Neural progenitor cell (in vitro differentiated cells): Measurements from ENCODE around the gene HOXA10. TPM values are rescaled to one million over a fixed set of nuclear protein-coding genes. Genes with fewer than 3 reads are reported as not detected.

ENCODE experiments used
- DNase-seq: peaks from one replicate; pipeline ENCODE4 v3.0.0-alpha.2; 2016; ENCODE audit warnings: low spot score
- H2AFZ ChIP-seq: fragments of 200-600 bp; sonication (generic); replicated peaks from 2 replicates; pipeline ENCODE4 v1.6.1; 2016; ENCODE audit warnings: antibody characterized with exemption
- H3F3A ChIP-seq: fragments of 200-600 bp; sonication (generic); 2 replicates; pipeline ENCODE4 v1.6.1; 2016; ENCODE audit warnings: antibody characterized with exemption, low read depth
- H3K27ac ChIP-seq: fragments of 200-600 bp; sonication (generic); 2 replicates; pipeline ENCODE4 v1.5.1; 2016; ENCODE audit warnings: mild to moderate bottlenecking
- H3K27me3 ChIP-seq: fragments of 200-600 bp; sonication (generic); 2 replicates; pipeline ENCODE4 v1.6.1; 2016; ENCODE audit warnings: mild to moderate bottlenecking, moderate library complexity
- H3K36me3 ChIP-seq: fragments of 200-600 bp; sonication (generic); 2 replicates; pipeline ENCODE4 v1.5.1; 2016
- H3K4me1 ChIP-seq: fragments of 200-600 bp; sonication (generic); 2 replicates; pipeline ENCODE4 v1.6.1; 2016; ENCODE audit warnings: mixed run types
- H3K4me2 ChIP-seq: fragments of 200-600 bp; sonication (generic); 2 replicates; pipeline ENCODE4 v1.6.1; 2016
- H3K4me3 ChIP-seq: fragments of 200-600 bp; sonication (generic); 2 replicates; pipeline ENCODE4 v1.5.1; 2016
- H3K79me2 ChIP-seq: fragments of 200-600 bp; sonication (generic); 2 replicates; pipeline ENCODE4 v1.6.1; 2016; ENCODE audit warnings: low read depth
- H3K9ac ChIP-seq: fragments of 200-600 bp; sonication (generic); 2 replicates; pipeline ENCODE4 v1.6.1; 2016
- H3K9me3 ChIP-seq: fragments of 200-600 bp; sonication (generic); 2 replicates; pipeline ENCODE4 v1.5.1; 2016; ENCODE audit warnings: low read depth
- H4K20me1 ChIP-seq: fragments of 200-600 bp; sonication (generic); 2 replicates; pipeline ENCODE4 v1.6.1; 2016; ENCODE audit warnings: low read depth
- H3K27ac Mint-ChIP-seq: 3 replicates; pipeline ENCODE4 v1.8.0; 2021; ENCODE audit warnings: mixed read lengths
- H3K27me3 Mint-ChIP-seq: 2 replicates; pipeline ENCODE4 v1.8.0; 2022; ENCODE audit warnings: low read depth, mild to moderate bottlenecking, inconsistent platforms, moderate library complexity, mixed read lengths; ENCODE audit not compliant: insufficient read depth
- H3K36me3 Mint-ChIP-seq: 3 replicates; pipeline ENCODE4 v1.8.0; 2021; ENCODE audit warnings: mixed read lengths
- H3K4me1 Mint-ChIP-seq: 3 replicates; pipeline ENCODE4 v1.8.0; 2021; ENCODE audit warnings: mixed read lengths
- H3K4me3 Mint-ChIP-seq: 3 replicates; pipeline ENCODE4 v1.8.0; 2021; ENCODE audit warnings: mild to moderate bottlenecking, moderate library complexity, mixed read lengths
- H3K9me3 Mint-ChIP-seq: 3 replicates; pipeline ENCODE4 v1.8.0; 2020; ENCODE audit warnings: mixed read lengths
- EZH2 ChIP-seq: fragments of 200-600 bp; sonication (generic); IDR thresholded peaks from 2 replicates; pipeline ENCODE4 v1.6.1; 2017; ENCODE audit warnings: antibody characterized with exemption, mild to moderate bottlenecking, moderate library complexity
- EZH2phosphoT487 ChIP-seq: fragments of 200-600 bp; sonication (generic); IDR thresholded peaks from 2 replicates; pipeline ENCODE4 v1.6.1; 2017; ENCODE audit warnings: antibody characterized with exemption
- total RNA-seq: library from RNA; depleted of rRNA; stranded (reverse); fragments of >200 nt; gene quantifications from 2 replicates; pipeline ENCODE4 v1.2.3, GENCODE V29; 2015; ENCODE audit warnings: low replicate concordance
- TF ChIP-seq, protein P1 (sequence below): fragments of 200-600 bp; sonication (generic); IDR thresholded peaks from 2 replicates; pipeline ENCODE4 v1.5.1; 2017; ENCODE audit warnings: antibody characterized with exemption, mild to moderate bottlenecking

HOXA10 gene
- total RNA-seq, 1 donor from 2014 or later = not detected

DNA sequence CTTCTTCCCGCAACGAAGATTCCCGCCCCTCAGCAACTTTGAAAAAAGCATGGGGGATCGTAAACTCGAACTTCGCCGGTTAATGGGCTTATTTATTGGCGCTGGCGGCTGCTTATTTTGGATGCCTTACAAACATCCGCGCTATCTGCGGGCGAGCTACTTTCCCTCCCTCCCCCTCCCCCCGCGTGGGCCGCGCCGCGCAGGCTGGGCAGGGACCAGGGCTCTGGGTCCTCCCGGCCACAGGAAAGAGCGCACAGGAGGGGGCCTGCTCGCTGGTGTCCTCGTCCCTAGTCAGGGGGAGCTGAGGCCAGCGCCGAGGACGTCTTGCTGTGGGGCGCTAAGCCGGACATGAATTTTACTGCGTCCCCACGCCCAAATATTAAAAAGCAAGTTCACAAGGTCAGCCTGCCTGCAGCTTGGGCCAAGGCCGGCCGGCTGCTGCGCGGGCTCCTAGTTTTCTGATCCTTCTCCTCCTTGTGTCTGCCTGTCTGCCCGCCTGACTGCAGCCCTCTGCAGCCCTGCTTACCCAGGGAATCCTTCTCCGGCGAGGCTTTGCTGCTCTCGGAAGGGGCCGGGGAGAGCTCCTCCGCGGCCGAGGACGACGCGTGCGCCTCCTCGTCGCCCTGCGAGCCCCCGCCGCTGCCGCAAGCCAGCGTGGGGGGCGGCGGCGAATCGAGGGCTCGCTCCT is 1.2 kb downstream of the HOXA10 start:
- H3K4me2 ChIP-seq = peak overlapping the region; percentile 42
- peak; percentile 60 for DNase-seq
- no peak overlapping the region for H2AFZ ChIP-seq
- H3K27ac ChIP-seq = no peak overlapping the region
- H3K4me3 ChIP-seq = no peak overlapping the region
- H3F3A ChIP-seq = no peaks in the 10 kb centered on the region
- H3K27ac Mint-ChIP-seq = no peak overlapping the region
- no peaks in the 10 kb centered on the region for H3K79me2 ChIP-seq
- peaks cover 100% of the 10 kb centered on the region for H3K27me3 ChIP-seq
- no peaks in the 10 kb centered on the region for H3K9me3 ChIP-seq
- peaks cover 80% of the 10 kb centered on the region for H3K27me3 Mint-ChIP-seq
- H3K4me1 ChIP-seq = no peaks in the 10 kb centered on the region
- H3K4me1 Mint-ChIP-seq = peaks cover 2% of the 10 kb centered on the region
- no peak overlapping the region for H3K9ac ChIP-seq
- no peak overlapping the region for H3K4me3 Mint-ChIP-seq
- peaks cover 12% of the 10 kb centered on the region for H3K9me3 Mint-ChIP-seq
- no peaks in the 10 kb centered on the region for H3K36me3 ChIP-seq
- peaks cover 98% of the 10 kb centered on the region for H4K20me1 ChIP-seq
- TF ChIP-seq EZH2phosphoT487 (no peak), EZH2 (no peak)
- TF ChIP-seq, protein P1, sequence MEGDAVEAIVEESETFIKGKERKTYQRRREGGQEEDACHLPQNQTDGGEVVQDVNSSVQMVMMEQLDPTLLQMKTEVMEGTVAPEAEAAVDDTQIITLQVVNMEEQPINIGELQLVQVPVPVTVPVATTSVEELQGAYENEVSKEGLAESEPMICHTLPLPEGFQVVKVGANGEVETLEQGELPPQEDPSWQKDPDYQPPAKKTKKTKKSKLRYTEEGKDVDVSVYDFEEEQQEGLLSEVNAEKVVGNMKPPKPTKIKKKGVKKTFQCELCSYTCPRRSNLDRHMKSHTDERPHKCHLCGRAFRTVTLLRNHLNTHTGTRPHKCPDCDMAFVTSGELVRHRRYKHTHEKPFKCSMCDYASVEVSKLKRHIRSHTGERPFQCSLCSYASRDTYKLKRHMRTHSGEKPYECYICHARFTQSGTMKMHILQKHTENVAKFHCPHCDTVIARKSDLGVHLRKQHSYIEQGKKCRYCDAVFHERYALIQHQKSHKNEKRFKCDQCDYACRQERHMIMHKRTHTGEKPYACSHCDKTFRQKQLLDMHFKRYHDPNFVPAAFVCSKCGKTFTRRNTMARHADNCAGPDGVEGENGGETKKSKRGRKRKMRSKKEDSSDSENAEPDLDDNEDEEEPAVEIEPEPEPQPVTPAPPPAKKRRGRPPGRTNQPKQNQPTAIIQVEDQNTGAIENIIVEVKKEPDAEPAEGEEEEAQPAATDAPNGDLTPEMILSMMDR = no peak
- H3K36me3 Mint-ChIP-seq = no peaks in the 10 kb centered on the region

DNA sequence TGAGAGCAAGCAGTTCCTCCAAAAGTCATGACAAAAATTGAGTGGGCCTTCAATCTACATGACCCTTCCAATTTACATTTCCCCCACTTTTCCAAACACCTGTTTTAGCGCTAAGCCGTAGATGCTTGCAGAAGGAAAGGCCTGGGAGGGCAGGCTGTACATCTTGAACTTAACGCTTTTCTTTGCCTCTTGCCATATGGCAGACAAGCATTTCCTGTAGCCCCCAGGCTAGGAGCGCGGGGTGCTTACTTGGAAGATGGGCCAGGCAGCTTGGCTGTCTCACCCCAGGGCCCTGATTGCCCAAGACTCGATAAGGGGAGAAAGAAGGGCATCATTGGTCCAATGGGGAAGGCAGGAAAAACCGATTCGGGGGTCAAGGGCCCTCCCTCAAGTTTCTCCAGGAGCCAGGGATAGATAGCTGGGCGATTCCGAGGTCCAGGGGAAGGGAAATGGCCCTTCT is 1.8 kb downstream of the HOXA10 start:
- no peak for DNase-seq
- H3K79me2 ChIP-seq = no peaks in the 10 kb centered on the region
- H3K9ac ChIP-seq = no peak overlapping the region

GRCh38 chr7:27171637-27172314 is 2.3 kb downstream of the HOXA10 start:
- H3K4me1 ChIP-seq = no peaks in the 10 kb centered on the region
- no peak overlapping the region for H3K27ac ChIP-seq
- DNase-seq = peak; percentile 50
- peaks cover 2% of the 10 kb centered on the region for H3K4me1 Mint-ChIP-seq
- peak overlapping the region; percentile 72 for H3K4me3 Mint-ChIP-seq
- peaks cover 100% of the 10 kb centered on the region for H3K27me3 ChIP-seq
- H3K36me3 Mint-ChIP-seq = no peaks in the 10 kb centered on the region
- no peaks in the 10 kb centered on the region for H3K9me3 ChIP-seq
- no peaks in the 10 kb centered on the region for H3K36me3 ChIP-seq
- H3K79me2 ChIP-seq = no peaks in the 10 kb centered on the region
- no peak overlapping the region for H3K27ac Mint-ChIP-seq
- H3K9ac ChIP-seq = no peak overlapping the region
- no peak overlapping the region for H2AFZ ChIP-seq
- no peak overlapping the region for H3K4me3 ChIP-seq
- peaks cover 80% of the 10 kb centered on the region for H3K27me3 Mint-ChIP-seq
- no peaks in the 10 kb centered on the region for H3F3A ChIP-seq
- TF ChIP-seq EZH2phosphoT487 = peak; percentile 50
- peak; percentile 9 for TF ChIP-seq EZH2
- TF ChIP-seq, protein P1 = no peak
- H3K4me2 ChIP-seq = no peak overlapping the region
- H3K9me3 Mint-ChIP-seq = peaks cover 9% of the 10 kb centered on the region
- peaks cover 98% of the 10 kb centered on the region for H4K20me1 ChIP-seq

More for the DNA sequence above, 1.8 kb downstream of the HOXA10 start:
- TF ChIP-seq EZH2phosphoT487 = no peak
- TF ChIP-seq, protein P1 = no peak
- TF ChIP-seq EZH2 = no peak
- no peak overlapping the region for H3K27ac Mint-ChIP-seq
- Histone ChIP-seq H3F3A (no peaks in the 10 kb centered on the region), H2AFZ (no peak overlapping the region), H3K9me3 (no peaks in the 10 kb centered on the region), H3K27ac (no peak overlapping the region), H4K20me1 (peaks cover 98% of the 10 kb centered on the region), H3K4me1 (no peaks in the 10 kb centered on the region), H3K27me3 (peaks cover 100% of the 10 kb centered on the region), H3K4me3 (no peak overlapping the region), H3K4me2 (no peak overlapping the region), H3K36me3 (no peaks in the 10 kb centered on the region)
- peaks cover 2% of the 10 kb centered on the region for H3K4me1 Mint-ChIP-seq
- H3K27me3 Mint-ChIP-seq = peaks cover 80% of the 10 kb centered on the region
- H3K9me3 Mint-ChIP-seq = peaks cover 9% of the 10 kb centered on the region
- H3K36me3 Mint-ChIP-seq = no peaks in the 10 kb centered on the region
- peak overlapping the region; percentile 48 for H3K4me3 Mint-ChIP-seq
